GM19351 (cell line): ENCODE measurements around the gene EHD1.

Experiments used
- ATAC-seq: cut with Tn5 transposase; IDR thresholded peaks from one replicate; pipeline ENCODE4 v1.9.1; 2021; ENCODE audit warnings: mild to moderate bottlenecking, moderate library complexity; ENCODE audit not compliant: unreplicated experiment

Gene EHD1

DNA sequence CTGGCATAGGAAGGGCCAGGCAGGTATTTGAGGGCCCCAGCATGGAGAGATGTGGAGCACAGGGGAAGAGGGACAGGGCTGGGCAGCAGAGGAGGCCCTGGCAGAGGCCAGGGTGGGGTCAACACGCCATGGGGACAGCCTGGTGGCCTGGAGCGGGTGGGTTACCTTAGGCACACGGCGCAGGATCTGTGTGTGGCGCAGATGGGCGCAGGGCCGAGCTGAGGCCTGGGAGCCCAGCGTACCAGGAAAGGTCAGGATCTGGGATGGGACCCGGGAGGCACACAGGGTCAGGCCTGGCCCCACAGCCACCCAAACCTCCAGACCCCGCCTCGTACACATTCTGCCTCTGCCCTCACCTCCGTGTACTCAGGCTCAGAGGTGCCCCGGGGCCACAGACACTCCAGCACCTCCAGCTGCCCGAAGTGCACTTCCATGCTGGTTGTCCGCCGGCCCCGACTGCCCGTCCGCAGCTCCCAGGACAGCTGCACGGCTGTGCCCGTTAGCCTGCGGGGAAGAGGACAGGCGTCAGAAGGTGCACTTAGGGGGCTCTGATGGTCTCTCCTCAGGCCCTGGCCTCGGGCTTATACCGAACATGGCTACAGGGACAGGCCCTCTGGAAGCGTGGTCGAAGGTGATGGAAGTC is 32.2 kb upstream of the EHD1 start:
- ATAC-seq = no peak

- ATAC-seq = no peak
Observed at GRCh38 chr11:64909653-64910343, 31.4 kb upstream of the EHD1 start.

- no peak for ATAC-seq
Observed at GRCh38 chr11:64908766-64909165, 30.3 kb upstream of the EHD1 start.

DNA sequence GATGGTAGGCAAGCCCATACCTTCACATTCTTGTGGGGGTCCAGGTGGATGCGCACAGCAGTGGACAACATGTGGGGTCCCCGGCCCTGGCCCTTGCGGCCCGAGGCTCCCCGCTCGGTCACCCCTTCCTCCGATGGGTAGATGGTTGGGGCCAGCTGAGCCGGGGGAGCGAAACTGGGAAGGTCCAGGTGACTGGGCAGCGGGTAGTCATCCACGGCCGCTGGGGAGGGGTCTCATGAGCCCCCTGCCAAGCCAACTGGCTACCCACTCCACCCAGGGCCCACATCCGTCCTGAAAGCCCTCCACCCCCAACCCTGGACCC is 27.9 kb upstream of the EHD1 start:
- ATAC-seq = no peak

- no peak for ATAC-seq
Observed at GRCh38 chr11:64905516-64906313, 27.3 kb upstream of the EHD1 start.

- ATAC-seq = no peak
Observed at GRCh38 chr11:64903291-64903833, 24.9 kb upstream of the EHD1 start.

DNA sequence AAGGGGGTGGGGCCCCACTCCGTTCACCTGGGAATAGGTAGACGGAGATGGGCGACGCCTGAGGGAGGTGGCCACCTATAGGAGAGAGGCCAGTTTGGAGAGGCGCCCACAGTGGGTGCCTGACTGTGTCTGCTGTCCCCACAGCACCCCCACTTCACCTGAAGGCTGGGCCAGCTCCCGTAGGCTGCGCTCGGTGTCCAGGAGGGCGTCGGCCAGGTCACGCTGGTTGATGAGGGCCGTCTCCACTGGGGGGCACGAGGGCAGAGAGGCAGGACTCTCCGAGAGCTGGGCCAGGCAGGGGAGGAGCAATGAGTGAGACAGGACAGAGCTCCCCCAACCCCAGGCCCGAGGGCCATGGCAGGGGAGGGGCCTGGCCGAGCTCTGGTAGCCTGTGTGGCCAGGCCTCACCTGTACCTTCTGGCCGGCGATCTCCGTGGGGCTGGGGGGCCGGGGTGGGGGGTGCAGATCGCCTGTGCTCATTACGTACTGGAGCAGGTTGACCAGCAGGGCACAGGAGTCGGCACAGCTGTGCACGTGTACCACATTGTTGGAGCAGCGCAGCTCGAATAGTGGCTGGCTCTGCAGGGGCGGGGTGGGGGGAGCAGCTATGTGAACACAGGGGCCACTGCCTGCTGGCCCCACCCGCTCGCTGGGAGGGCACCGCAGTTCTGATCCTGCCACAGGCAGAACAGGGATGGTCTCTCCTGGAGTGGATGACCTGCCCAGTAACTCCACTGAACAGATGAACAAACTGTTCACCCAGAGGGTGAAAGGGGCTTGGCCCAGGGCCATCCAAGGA is 23.9 kb upstream of the EHD1 start:
- ATAC-seq = no peak

- ATAC-seq = no peak
Observed at GRCh38 chr11:64900774-64901173, 22.4 kb upstream of the EHD1 start.

GRCh38 chr11:64900263-64900678 is 21.9 kb upstream of the EHD1 start:
- ATAC-seq = no peak

DNA sequence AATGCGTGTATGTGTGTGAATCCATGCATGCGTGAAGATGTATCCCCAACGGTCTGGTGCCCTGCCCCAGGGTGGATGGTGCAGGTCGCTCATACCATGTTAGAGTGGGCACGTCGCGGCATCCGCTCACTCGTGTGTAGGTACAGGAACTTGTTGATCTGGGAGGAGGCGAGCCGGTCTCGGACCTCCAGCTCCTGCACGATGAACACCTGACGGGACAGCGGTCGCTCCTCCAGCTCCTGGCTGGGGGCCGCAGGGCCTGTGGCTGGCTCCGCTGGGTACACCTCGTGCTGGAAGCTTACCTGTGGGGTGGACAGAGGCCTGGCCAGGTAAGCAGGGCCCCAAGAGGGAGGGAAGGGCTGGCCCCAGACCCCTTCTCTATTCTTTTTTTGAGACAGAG is 20.1 kb upstream of the EHD1 start:
- no peak for ATAC-seq

DNA sequence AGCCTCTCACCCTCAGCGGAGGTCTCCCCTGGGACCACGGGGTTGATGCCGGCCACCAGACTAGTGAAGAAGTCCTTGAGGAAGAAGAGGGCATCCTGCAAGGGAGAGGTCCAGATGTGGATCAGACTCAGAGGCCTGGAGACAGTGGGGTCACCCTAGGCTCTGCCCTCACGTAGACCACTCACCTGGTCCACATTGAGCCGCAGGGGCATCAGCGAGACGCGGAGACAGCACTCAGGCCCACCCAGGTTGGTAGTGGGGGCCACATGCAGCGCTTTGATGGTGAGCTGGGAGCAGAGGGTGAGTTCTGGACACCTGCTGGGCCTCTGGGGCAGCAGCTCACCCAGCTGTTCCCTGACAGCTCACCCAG is 19.6 kb upstream of the EHD1 start:
- no peak for ATAC-seq

DNA sequence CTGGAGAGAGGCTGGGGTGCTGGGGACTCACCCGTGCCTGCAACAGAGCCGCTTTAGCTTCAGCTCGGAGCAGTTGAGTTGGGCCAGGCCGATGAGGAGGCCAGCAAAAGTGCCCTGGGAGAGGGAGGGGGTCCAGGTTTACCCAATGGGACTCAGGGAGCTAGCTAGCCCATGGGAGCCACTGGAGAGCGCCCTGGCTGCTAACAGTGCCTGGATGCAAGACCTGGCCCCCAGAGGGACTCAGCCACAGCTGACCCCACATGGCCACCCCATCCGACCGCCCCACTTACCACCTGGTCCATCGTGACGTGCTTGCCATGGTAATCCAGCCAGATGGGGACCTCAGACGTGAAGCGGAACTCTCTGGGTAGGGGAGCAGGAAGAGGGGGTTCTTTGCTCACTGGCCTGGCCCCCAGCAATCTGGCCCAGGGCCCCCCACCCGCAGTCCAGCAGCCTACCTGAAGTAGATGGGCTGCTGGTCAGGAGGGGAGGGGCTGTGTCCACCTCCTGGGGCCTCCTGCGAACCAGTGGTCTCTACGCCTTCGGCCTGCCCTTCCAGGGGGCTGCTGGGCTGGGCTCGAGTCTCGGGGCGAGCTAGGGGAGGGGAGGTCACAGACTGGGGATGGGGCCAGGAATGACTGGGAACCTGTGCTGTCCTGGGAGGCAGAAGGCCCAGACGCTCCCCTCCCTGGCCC is 19.1 kb upstream of the EHD1 start:
- ATAC-seq = no peak

DNA sequence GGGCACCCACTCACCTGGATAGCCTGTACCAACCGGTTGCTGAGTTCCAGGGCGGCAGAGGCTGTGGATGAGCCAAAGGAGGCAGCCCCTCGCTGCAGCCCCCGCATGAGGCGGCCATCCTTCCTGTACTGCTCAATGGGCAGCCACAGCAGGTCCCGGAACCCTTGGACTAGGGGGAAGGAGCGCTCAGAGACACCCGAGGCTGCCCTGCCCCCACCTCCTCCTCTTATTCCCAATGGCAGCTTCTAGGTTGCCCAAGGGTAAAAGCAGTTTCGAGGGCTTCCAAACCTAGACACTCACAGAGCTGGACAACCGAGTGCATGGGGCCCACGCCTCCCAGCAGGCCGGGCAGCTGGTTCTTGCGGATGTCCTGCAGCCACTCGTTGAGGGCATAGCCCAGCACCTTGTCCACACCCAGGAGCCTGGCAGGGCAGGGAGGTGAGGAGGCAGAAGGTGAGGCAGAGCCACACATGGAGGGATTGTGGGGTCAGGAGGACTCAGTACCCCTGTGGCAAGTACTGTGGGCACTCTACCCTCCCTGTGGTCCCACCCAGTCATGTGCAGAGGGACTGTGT is 18.1 kb upstream of the EHD1 start:
- ATAC-seq = no peak

DNA sequence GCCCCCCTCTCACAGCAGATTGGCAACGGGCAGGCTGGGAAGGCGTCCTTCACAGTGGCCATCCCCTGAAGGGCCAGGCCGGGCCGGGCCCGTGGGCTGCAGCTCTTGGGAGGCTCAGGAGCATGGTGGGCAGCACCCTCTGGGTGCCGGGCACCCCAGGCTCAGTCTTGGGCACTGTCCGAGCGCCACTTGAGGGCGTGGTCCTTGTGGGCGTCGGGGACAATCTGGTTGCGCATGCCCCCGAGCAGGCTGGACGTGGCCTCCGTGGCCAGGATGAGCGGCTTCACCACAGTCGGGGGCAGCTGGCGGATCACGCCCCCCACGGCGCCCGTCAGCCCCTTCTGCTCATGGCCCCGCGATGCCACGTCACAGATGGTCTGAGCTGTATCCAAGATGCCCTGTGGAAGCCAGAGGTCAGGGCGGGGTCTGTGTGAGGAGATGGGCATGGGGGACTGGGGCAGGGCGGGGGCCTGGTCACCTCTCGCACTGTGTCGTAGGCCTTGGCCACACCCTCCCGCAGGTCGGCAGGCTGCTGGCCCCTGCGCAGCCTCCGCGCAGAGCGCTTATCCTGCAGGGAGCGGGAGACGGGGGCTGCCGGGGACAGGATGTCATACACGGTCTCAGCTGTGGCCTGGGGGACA is 16.5 kb upstream of the EHD1 start:
- ATAC-seq = no peak

GRCh38 chr11:64894070-64894811 is 15.8 kb upstream of the EHD1 start:
- ATAC-seq = no peak

- no peak for ATAC-seq
Observed at GRCh38 chr11:64893194-64894069, 15.0 kb upstream of the EHD1 start.

DNA sequence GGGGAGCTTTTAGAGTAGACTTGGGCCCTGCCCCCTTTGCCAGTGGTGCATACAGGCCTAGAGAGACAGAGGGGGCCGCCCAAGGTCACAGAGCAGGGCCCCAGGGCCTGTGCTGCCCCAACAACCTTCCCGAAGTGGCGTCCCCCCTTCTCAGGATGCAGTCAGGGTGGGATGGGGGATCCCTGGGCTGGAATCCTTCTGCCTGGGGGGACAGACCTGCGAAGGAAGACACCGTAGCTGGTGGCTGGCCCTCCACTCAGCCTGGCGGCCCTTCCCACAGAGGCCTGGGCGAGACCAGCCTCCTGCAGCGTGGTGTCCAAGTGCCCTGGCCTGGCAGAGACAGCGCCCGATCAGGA is 14.4 kb upstream of the EHD1 start:
- no peak for ATAC-seq

DNA sequence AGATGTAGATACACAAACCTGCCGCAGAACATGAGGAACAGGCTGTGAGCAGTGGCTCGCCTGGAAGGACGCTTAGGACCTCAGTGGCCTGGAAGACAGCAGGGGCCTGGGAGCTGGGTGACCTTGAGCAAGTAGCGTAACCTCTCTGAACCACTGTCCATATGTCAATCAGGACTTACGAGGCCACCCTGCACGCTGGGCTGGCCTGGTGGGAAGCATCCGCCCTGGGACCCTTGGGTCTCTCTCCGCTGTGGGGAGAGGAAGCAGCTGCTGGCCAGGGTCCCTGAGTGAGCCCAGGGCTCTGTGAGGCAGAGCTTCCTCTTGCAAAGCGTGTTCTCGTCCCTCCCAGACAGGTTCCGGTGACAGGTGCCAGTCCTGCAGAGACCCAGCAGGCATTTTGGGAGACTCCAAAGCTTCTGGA is 14.0 kb upstream of the EHD1 start:
- ATAC-seq = no peak
